HG03108 (cell line): ENCODE measurements around the gene FSD1L.

ENCODE experiments used
- ATAC-seq: cut with Tn5 transposase; IDR thresholded peaks from one replicate; pipeline ENCODE4 v1.9.1; 2021; ENCODE audit warnings: moderate library complexity; ENCODE audit not compliant: unreplicated experiment

Gene FSD1L

DNA sequence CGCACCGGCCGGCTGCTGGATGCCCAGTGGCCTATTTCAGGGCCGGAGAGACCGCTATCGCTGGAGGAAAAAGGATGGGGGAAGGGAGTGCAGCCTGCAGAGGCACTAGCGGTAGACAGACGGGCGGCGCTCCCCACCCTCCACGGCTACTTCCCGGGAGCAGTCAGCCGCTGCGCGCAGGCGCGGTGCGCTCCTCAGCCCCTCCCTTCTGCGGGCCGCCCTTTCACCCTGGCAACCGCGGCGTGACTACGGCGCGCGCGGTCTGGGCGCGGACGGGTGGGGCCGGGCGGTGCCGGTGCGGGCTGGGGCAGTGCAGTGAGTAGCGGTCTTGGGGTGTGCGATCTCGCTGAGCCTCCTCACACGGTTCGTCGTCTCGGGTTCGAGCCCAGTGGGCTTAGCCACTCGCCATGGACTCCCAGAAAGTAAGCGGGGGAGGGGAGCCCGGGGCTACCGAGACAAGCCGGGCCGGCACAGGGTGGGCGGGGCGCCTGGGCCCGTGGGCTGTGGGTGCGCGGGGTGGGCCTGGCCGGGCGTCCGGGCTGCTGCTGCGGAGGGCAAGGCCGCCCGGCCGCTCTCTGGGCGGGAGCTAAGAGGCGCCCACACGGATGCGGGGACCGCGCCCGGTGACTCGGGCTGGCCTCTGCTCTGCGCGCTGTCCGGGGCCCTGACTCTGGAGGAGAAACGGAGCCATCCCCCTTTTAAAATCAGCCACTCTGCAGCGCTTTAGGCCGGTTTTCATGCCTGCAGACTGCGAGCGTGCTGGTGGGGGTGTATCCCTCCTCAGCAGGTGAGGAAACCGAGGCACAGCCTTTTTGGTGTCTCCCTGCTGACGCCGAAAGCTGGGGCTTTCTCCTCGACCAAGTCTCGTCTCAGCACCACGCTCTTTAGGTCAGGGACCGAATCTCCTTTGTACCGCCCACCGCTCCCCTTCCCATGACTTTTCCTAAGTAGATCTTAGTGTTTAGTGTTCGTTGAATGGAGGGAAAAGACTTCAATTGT, at the start of gene FSD1L:
Gene FSD1L (plus strand): TSS at position 221 of the 999 bp plus-strand sequence. CDS start 187 bp downstream, at position 408.
- peak; percentile 97 for ATAC-seq

DNA sequence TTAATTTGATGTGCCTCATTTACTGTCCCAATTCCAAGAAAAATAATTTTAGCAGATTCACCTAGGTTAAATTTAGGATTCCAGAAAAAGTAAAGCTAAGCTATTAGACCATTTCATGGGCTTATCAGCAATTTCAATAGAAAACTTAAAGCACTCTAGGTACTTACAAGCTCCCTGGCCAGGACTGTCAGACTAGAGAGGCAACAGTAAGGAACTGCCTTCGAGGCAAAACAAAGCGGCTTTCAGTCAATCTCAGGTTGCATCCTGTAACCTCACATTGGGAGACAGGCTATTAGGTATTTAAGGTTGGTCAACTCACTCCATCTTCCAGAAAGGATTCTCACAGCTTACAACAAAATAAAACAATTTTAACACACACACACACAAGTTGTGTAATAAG, 48.7 kb upstream of the FSD1L start:
- no peak for ATAC-seq

DNA sequence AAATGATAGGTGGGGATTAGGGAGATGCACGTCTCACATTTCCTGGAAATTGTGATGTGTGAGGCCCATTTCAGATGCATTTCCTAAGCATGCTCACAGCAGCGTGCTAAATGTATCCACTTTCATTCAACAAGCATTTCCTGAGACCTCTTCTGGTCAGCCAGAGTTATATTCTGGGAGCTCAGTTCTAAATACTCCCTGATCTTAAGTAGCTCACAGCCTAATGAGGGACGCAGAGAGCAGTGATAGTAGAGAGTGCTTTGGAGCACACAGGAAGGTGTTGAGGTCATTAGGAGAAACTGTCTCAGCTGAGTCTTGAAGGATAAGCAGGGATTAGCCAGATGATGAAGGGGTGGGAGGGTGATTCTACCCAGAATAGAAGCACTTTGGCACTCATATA, 46.2 kb upstream of the FSD1L start:
- ATAC-seq, result no peak

DNA sequence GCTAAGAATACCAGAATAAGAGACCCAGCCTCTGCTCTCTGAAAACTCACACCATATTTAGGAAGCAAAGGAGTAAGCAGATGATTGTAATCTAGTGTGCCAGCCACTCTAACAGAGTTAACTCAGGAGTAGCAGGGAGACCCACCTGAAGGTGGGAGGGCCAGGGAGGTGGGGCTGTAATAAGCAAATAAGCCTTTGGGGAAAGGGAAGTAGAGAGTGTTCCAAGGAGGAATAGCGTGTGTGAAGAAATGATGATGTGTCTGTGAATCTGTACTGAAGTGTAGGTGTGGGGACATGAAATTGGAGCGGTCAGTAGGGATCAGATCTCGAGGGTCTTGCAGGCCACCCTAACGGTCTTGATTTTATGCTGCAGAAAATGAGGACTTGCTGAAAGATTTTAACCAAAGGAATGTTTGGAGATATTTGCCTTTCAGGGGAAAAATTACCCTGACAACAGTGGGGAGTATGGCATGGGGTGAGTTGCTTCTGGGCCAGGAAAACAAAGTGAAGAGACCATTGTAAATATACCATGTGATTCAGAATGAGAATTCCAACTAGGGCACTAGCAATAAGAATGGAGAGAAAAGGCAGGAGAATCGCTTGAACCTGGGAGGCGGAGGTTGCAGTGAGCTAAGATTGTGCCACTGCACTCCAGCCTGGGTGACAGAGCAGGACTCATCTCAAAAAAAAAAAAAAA, 44.1 kb upstream of the FSD1L start:
- ATAC-seq, result no peak

DNA sequence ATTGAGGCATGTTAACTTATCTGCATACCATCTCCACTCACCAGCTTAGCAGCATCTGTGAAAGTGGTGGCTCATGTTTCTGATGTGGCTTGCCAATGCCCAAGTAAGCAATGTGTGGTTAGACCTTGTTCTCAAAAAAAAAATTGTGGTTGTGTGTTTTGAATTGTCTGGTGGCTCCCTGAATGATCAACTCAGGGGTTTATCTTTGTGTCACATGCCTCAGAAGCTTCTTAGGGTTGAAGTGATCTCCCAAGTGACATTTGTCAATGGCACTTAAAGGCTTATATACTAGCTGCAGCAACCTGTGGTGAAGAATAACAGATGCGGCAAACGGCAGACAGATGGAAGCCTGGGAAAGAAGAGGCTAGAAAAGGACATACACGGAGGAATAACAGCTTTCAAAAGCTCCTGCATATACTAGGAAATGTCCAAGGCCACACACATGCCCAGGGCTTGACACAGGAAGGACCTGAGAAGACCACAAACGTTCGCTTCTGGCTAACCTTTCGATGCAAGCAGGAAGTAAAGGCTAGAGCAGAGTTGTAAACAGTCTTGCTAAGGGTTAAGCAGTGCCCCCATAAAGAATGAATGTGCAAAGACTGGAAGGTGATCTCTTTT, 42.2 kb upstream of the FSD1L start:
- peak; percentile 91 for ATAC-seq

DNA sequence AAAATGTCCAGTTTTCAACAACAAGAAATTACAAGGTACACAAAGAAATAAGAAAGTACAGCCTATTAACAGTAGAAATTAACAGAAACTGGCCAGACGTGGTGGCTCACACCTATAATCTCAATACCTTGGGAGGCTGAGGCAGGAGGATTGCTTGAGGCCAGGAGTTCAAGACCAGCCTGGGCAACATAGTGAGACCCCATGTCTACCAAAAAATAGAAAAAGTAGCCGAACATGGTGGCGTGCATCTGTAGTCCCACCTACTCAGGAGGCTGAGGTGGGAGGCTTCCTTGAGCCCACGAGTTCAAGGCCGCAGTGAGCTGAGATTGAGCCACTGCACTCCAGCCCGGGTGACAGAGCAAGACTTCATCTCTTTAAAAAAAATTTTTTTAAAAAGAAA, 41.5 kb upstream of the FSD1L start:
- ATAC-seq, result no peak

DNA sequence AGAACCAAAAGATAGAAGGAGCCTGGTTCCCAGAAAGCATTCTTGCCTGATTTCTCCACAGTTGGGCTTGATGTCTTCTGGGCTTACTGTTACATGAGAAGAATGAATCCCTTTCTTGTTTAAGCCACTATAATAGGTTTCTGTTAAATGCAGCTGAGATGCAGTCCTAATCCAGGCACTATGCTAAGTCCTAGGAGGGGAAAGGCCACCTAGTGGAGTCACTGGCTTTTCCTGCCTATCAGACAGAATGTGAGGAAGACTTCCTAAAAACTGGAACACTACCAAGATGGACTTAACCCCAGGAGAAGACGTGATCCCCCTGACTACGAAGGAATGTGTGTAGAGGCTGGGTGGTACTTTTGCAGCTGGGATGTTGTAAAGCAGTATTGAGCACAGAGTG, 34.3 kb upstream of the FSD1L start:
- ATAC-seq, result no peak

DNA sequence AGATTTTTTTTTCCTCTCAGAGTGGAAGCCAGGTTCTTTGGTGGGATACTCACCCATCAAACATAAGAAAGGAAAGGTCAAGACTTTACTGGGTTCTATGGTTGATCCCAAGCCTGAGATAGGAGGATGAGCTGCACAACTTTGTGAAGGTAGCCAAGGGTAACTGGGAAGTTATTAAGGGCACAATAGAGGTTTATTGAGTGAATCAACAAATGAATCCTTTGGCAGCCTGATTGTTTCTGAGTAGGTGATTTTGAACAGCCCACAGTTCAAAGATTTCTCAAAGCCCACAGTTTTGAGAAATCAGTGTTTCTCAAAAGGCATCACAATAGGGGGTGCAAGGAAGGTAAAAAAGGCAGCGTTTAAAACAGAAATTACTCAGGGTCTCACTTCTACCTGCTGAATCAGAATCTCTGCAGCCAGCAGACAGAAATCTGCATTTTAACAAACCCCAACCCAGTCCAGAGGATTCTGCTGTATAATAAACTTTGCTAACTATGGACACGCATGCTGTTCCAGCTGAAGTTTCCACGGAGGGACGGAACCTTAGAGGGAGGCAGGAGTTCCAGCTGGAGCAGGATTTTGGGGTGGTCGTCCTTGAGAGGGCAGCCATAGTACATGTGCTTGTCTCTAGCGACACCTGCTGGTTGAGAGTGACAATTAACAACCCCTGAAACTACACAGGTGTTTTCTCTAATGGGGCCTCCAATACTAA, 32.7 kb upstream of the FSD1L start:
- ATAC-seq, result peak; percentile 53

DNA sequence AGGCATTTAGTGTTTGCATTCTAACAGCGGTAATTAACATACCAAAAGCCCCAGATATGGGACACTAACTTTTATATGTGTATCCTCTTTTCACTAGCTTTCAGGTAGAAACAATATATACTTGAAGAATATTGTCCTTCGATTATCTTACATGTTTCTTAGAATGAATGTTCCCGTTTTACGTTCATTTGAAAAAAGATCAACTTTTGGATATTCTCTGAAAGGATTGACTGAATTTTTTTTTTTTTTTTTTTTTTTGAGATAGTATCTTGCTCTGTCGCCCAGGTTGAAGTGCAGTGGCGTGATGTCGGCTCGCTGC, 32.2 kb upstream of the FSD1L start:
- no peak for ATAC-seq

DNA sequence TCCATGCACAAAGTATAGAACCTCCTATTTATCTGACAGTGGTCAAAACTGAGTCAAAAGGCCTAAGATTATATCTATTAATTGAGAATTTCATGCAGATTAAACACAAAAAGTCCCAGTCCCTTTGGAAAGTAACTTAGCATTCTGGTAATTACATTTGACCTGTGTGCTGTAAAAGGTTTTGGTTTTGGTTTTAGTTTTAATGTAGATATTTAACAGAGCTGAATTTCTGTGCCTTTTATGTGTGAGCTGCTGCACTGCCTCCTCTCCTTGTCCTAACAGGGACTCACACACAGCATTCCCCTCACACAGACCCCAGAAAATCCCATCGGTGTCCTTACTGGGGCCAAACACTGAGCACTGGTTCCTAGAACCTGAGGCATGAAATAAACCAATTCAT, 31.0 kb upstream of the FSD1L start:
- ATAC-seq, result peak; percentile 80

DNA sequence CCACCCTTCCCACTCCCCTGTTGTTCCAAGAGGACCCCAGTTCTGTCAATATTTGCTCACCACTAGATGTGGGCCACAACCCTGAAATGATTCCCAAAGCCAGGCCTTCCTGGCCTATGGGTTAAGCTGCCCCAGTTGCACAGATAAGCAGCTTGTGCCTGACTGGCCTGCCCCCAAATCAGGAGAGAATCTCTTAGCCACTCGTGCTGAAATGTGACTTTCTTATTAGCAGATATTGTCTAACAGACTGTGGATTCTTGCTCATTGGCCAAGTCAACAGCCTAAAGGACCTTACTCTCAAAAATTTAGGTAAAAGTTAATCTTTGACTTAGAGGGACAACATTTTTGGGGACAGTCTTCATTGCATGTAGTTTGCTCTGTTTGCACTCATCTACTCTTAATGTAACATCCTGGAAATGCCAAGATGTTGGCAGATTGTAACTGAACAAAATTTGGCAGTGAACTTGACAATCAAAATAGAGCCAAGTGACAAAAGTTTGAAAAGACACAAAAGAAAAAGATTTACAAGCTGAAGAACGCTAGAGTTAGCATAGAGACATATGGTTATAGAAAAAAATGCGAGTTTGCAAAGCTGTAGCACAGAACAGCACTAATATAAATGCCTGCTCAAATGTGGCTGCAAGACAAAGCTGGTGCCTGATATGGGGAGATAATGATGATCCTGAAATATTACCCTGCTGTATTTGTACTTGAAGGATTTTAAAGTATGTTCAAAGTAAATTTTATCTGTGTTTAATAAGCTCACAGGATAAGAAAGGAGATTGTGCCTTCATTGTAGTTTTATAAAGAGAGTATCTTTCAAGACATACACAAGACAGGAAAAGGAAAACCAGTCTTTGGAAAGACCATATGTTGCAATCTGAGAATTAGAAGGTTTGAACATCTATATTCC, 29.0 kb upstream of the FSD1L start:
- no peak for ATAC-seq

DNA sequence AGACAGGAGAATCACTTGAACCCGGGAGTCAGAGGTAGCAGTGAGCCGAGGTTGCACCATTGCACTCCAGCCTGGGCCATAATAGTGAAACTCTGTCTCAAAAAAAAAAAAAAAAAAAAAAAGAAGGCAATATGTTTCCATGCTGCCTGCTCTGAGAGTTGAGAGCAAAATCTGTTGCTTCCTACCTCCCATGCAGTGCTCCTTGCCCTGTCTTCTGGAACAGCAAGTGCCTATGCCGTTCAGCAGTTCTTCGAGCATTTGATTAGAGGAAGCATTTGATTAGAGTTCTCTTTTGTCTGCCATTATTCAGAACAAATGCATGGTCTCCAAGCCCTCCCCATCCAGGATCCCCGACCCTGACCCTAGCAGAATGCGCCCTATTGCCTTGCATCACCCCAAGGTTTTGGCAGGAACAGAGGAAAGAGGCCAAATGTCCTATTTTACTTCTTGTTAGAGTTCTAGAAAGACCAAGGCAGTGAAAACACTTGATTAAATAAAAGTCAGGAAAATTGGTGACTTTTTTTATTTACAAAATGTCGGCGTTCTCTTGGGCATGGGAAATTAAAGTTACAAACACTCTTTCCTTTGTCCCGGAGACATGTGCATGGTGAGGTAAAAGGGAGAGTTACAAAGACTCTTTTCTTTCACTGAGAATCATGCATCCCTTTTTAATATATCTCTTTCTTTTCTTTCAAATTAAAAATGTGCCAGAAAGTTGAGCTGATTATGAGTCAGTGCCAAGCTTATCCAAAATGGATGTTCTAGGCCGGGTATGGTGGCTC, 27.8 kb upstream of the FSD1L start:
- no peak for ATAC-seq

DNA sequence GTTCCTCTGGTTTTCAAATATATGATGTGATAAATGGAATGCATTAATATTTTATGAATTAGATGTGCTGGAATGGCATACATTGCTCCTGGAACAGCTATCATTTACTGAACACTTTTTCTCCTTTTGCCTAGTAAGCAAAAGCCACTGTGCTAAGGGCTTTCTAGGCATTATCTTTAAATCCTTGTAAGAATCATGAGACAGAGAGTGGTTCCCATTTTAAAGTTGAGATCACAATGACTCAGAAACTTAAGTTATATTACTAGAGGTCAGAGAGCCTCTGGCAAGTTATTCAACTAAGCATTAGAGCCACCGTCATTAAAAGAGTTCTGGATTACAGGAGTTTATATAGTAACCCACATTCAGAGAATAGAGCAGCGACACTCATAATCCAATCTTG, 26.7 kb upstream of the FSD1L start:
- ATAC-seq, result no peak

DNA sequence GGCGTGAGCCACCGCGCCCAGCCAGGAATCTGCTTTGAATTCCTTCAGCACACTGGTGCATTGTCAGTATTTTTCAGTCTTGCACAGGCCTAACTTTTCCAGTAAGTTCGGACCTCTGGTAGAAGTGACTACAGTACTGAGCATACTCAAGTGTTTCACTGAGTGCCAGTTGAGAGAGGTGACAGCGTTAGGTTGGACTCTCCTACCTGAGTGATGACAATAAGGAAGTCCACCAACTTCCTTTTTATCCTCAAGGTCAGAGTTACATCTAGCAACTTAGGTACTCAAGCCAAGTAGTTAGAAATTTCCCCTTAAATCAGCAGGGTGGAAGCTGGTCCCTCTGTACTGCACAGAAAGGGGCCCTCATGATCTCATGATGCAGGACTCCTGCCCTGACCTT, 26.0 kb upstream of the FSD1L start:
- no peak for ATAC-seq

DNA sequence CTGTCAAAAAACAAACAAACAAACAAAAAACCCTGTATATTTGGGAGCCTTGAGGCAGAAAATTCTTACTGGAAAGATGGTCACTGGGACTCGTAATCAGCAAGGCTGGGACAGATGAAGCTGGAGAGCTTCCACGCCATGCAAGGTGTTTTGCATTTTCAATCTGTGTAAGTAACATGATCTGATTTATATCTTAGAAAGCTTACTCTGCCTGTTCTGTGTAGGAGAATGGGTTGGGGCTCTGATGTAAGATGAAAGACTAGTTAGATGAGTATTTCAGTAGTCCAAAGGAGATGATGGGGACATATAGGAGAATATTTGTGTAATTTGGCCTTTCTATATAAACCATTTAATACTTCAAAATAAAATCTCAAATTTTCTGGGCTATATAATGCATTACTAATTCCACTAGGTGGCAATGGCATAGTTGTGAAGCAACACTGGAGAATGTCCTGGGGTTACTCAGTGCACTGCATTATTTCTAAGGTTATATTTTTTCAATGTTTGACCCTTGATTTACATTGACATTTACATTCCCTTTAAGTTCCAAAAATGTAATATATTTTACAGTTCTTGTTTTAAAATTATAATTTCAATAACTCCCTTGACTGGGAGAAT, 21.9 kb upstream of the FSD1L start:
- ATAC-seq, result peak; percentile 61

DNA sequence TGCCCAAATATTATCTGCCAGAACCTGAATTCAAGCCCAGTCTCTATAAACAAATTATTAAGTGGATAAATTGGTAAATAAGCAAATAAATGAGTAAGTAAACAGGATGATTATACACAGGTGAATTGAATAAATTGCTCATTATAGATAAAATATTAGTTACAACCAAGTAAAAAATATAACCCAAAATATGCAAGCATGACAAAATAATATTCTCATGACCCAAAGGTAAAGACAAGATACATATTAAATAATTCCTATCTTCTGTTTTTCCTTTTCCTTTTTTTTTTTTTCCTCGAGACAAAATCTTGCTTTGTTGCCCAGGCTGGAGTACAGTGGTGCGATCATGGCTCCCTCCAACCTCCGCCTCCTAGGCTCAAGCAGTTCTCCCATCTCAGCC, 21.2 kb upstream of the FSD1L start:
- no peak for ATAC-seq

DNA sequence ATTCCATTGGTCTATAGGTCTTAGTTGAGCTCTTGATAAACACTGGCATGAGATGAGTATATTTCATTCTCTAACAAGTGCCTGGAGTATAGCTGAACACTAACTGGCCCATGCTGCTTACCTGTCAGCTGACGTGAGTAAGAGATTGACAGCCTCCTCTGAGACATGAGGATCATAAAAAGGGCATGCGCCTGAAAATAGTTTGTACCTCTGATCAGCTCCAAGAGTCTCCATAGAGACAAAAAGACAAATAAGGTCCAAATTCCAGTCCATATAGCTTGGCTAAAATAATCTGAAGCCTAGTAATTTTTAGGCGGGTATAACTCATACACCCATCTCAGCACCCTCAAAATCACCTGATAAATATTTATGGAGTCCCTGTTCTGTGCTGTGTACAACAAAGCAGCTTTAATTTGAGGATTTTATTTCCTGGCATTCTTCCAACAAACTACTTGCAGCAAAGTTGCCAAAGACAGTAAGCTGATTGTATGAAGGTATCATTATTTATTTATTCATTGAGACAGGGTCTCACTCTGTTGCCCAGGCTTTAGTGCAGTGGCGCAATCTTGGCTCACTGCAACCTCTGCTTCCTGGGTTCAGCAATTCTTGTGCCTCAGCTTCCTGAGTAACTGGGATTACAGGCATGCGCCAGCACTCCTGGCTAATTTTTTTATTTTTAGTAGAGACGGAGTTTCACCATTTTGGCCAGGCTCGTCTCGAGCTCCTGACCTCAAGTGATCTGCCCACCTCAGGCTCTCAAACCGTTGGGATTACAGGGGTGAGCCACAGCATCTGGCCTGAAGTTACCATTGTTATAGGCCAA, 16.2 kb upstream of the FSD1L start:
- no peak for ATAC-seq

DNA sequence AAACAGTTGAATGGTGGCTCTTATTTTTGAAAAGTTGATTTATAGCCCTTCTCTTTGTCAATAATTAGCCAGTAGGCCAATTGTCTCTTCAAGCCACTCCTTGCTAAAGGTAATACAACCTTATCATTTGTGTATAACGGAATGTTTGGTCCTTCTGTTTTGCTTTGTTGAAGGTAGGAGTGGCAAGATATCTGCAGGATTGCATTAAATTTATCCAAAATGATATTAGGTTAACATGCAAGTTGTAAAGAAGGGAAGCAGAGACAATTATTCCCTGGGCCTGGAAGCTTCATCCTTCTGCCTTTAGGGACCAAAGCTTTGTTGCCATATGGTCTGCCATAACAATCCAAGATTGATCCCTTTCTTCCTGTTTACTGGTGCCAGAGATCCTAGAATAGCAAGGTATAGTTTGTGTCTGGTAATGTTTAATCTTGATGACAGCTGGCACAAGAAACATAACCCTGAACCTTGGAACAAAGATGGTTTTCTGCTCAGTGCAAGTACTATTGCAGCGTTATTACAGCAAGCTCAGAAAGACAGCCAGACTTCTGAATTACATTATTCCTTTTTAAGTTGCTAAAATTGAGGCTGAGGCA, 15.5 kb upstream of the FSD1L start:
- no peak for ATAC-seq
